GM23338 (cell line): ENCODE measurements around the gene KRTAP10-9. TPM values are rescaled to one million over a fixed set of nuclear protein-coding genes. Genes with fewer than 3 reads are reported as not detected.

Experiments
- ATAC-seq: fragments of 200-7000 bp; cut with Tn5 transposase; 3 replicates; pipeline ENCODE4 v1.9.1; 2020
- DNase-seq: peaks from one replicate; pipeline ENCODE4 v3.0.0-alpha.2; 2015; ENCODE audit warnings: low spot score
- H2AFZ ChIP-seq: fragments of 200-600 bp; sonication (generic); 2 replicates; pipeline ENCODE4 v1.8.0; 2016; ENCODE audit warnings: antibody characterized with exemption, mild to moderate bottlenecking, moderate library complexity
- H3F3A ChIP-seq: fragments of 200-600 bp; sonication (generic); replicated peaks from 2 replicates; pipeline ENCODE4 v1.8.0; 2017; ENCODE audit warnings: antibody characterized with exemption, mixed run types, low read depth
- H3K27ac ChIP-seq: fragments of 200-600 bp; sonication (generic); 2 replicates; pipeline ENCODE4 v1.6.1; 2016; ENCODE audit warnings: low read depth
- H3K27me3 ChIP-seq: fragments of 200-600 bp; sonication (generic); 2 replicates; pipeline ENCODE4 v1.8.0; 2016; ENCODE audit warnings: mild to moderate bottlenecking, mixed run types, moderate library complexity; ENCODE audit not compliant: insufficient read depth
- H3K36me3 ChIP-seq: fragments of 200-600 bp; sonication (generic); 2 replicates; pipeline ENCODE4 v1.8.0; 2016; ENCODE audit warnings: mild to moderate bottlenecking; ENCODE audit not compliant: insufficient read depth
- H3K4me1 ChIP-seq: fragments of 200-600 bp; sonication (generic); 2 replicates; pipeline ENCODE4 v1.8.0; 2016; ENCODE audit warnings: mild to moderate bottlenecking, moderate library complexity; ENCODE audit not compliant: insufficient read depth
- H3K4me2 ChIP-seq: fragments of 200-600 bp; sonication (generic); 2 replicates; pipeline ENCODE4 v1.7.1; 2017; ENCODE audit warnings: mixed run types
- H3K4me3 ChIP-seq: fragments of 200-600 bp; sonication (generic); 2 replicates; pipeline ENCODE4 v1.6.1; 2016; ENCODE audit warnings: mixed run types
- H3K79me2 ChIP-seq: fragments of 200-600 bp; sonication (generic); replicated peaks from 2 replicates; pipeline ENCODE4 v1.8.0; 2017; ENCODE audit warnings: mild to moderate bottlenecking; ENCODE audit not compliant: insufficient read depth
- H3K9me2 ChIP-seq: fragments of 200-600 bp; sonication (generic); 2 replicates; pipeline ENCODE4 v1.8.0; 2017; ENCODE audit not compliant: insufficient read depth
- H4K20me1 ChIP-seq: fragments of 200-600 bp; sonication (generic); replicated peaks from 2 replicates; pipeline ENCODE4 v1.8.0; 2017; ENCODE audit warnings: mild to moderate bottlenecking; ENCODE audit not compliant: insufficient read depth
- H3K27ac Mint-ChIP-seq: 2 replicates; pipeline ENCODE4 v1.8.0; 2020; ENCODE audit warnings: inconsistent platforms, mild to moderate bottlenecking, moderate library complexity, mixed read lengths
- H3K27me3 Mint-ChIP-seq: 3 replicates; pipeline ENCODE4 v1.8.0; 2022; ENCODE audit warnings: low read depth, mild to moderate bottlenecking, moderate library complexity, mixed read lengths, inconsistent platforms; ENCODE audit not compliant: insufficient read depth, poor library complexity
- H3K36me3 Mint-ChIP-seq: 3 replicates; pipeline ENCODE4 v1.8.0; 2021; ENCODE audit warnings: low read depth, mild to moderate bottlenecking, inconsistent platforms, moderate library complexity, mixed read lengths
- H3K4me1 Mint-ChIP-seq: 3 replicates; pipeline ENCODE4 v1.8.0; 2020; ENCODE audit warnings: mild to moderate bottlenecking, inconsistent platforms, mixed read lengths
- H3K4me3 Mint-ChIP-seq: 3 replicates; pipeline ENCODE4 v1.8.0; 2021; ENCODE audit warnings: moderate library complexity, mild to moderate bottlenecking, inconsistent platforms, mixed read lengths
- H3K9me3 Mint-ChIP-seq: 3 replicates; pipeline ENCODE4 v1.8.0; 2020; ENCODE audit warnings: moderate library complexity, mild to moderate bottlenecking, inconsistent platforms, mixed read lengths
- CREB1 ChIP-seq: fragments of 250-450 bp; sonication (Bioruptor Pico); IDR thresholded peaks from 2 replicates; pipeline ENCODE4 v1.5.0; 2020; ENCODE audit warnings: low read depth, mild to moderate bottlenecking, moderate library complexity
- EZH2 ChIP-seq: fragments of 200-600 bp; sonication (generic); IDR thresholded peaks from one replicate; pipeline ENCODE4 v1.8.0; 2017; ENCODE audit warnings: antibody characterized with exemption, mild to moderate bottlenecking, low read depth; ENCODE audit not compliant: unreplicated experiment
- EZH2phosphoT487 ChIP-seq: fragments of 200-600 bp; sonication (generic); IDR thresholded peaks from one replicate; pipeline ENCODE4 v1.8.1; 2018; ENCODE audit warnings: antibody characterized with exemption; ENCODE audit not compliant: unreplicated experiment
- JUNB ChIP-seq: IDR thresholded peaks from one replicate; pipeline ENCODE4 v1.6.1; 2016; ENCODE audit warnings: antibody characterized with exemption; ENCODE audit not compliant: unreplicated experiment
- NANOG ChIP-seq: IDR thresholded peaks from 2 replicates; pipeline ENCODE4 v1.6.1; 2016; ENCODE audit warnings: antibody characterized with exemption, borderline replicate concordance
- POLR2AphosphoS5 ChIP-seq: IDR thresholded peaks from 2 replicates; pipeline ENCODE4 v1.6.1; 2016; ENCODE audit warnings: antibody characterized with exemption, low read depth
- STAT1 ChIP-seq: IDR thresholded peaks from one replicate; pipeline ENCODE4 v1.6.1; 2016; ENCODE audit warnings: antibody characterized with exemption; ENCODE audit not compliant: unreplicated experiment
- ZNF114 ChIP-seq: fragments of 250-450 bp; sonication (Bioruptor Pico); IDR thresholded peaks from 2 replicates; pipeline ENCODE4 v1.5.0; 2020; ENCODE audit warnings: mild to moderate bottlenecking, moderate library complexity
- ZNF331 ChIP-seq: fragments of 250-450 bp; sonication (Bioruptor Pico); IDR thresholded peaks from 2 replicates; pipeline ENCODE4 v1.5.0; 2020; ENCODE audit warnings: low read depth, mild to moderate bottlenecking, moderate library complexity
- polyA plus RNA-seq: library from polyadenylated mRNA; unstranded; fragments of >200 nt; fragmentation: Nextera tagmentation; extraction: Ambion mirVana; gene quantifications from 2 replicates; pipeline ENCODE4 v1.2.1, GENCODE V29; 2016
- total RNA-seq: library from RNA; depleted of rRNA; stranded (reverse); fragments of >200 nt; shearing (Covaris generic); gene quantifications from 2 replicates; pipeline ENCODE4 v1.2.3, GENCODE V29; 2014
- TF ChIP-seq, protein P1 (sequence below): IDR thresholded peaks from 2 replicates; pipeline ENCODE4 v1.6.1; 2016; ENCODE audit warnings: antibody characterized with exemption
- TF ChIP-seq, protein P2 (sequence below): IDR thresholded peaks from one replicate; pipeline ENCODE4 v1.6.1; 2018; ENCODE audit warnings: antibody characterized with exemption; ENCODE audit not compliant: unreplicated experiment
- TF ChIP-seq, protein P3 (sequence below), 2 experiments: fragments of 200-600 bp in 1 of 2; sonication (generic) in 1 of 2; conservative IDR thresholded peaks; 2 replicates each; pipeline versions ENCODE4 v1.5.1 to v1.6.1; 2016 to 2017; ENCODE audit warnings: antibody characterized with exemption in 2 of 2, low read depth in 2 of 2, mild to moderate bottlenecking in 2 of 2, moderate library complexity in 1 of 2
- TF ChIP-seq, protein P4 (sequence below): fragments of 250-450 bp; sonication (Bioruptor Pico); IDR thresholded peaks from 2 replicates; pipeline ENCODE4 v1.5.0; 2020; ENCODE audit warnings: mild to moderate bottlenecking, moderate library complexity

The KRTAP10-9 gene
- total and polyA plus RNA-seq, 2 experiments from 2014 or later = not detected

DNA sequence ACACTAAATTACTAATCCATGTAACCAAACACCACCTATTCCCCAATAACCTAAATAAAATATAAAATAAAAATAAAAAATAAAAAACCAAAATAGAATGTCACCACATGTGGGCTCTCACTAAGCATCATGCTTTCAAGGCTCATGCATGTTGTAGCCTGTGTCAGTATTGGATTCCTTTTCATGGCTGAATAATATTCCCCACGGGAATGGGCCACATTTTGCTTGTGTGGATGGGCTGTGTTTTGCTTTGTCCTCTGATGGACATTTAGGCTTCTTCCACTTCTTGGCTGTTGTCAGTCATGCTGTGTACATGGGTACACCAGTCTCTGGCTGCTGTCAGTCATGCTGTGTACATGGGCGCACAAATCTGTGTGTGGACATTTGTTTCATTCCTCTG is 37.8 kb upstream of the KRTAP10-9 start:
- Mint-ChIP-seq H3K9me3 (no peaks in the 10 kb centered on the region; the same call in 2 of the 3 replicates), H3K27me3 (peaks cover 7% of the 10 kb centered on the region), H3K27ac (no peak overlapping the region), H3K36me3 (no peaks in the 10 kb centered on the region; the same call in 2 of the 3 replicates), H3K4me1 (peaks cover 9% of the 10 kb centered on the region), H3K4me3 (no peak overlapping the region)
- TF ChIP-seq STAT1 (no peak), EZH2phosphoT487 (no peak), JUNB (no peak), EZH2 (no peak), ZNF331 (CRISPR knock-in tag) (no peak), CREB1 (CRISPR knock-in tag) (no peak), ZNF114 (CRISPR knock-in tag) (no peak), POLR2AphosphoS5 (no peak), NANOG (no peak)
- TF ChIP-seq, protein P1, sequence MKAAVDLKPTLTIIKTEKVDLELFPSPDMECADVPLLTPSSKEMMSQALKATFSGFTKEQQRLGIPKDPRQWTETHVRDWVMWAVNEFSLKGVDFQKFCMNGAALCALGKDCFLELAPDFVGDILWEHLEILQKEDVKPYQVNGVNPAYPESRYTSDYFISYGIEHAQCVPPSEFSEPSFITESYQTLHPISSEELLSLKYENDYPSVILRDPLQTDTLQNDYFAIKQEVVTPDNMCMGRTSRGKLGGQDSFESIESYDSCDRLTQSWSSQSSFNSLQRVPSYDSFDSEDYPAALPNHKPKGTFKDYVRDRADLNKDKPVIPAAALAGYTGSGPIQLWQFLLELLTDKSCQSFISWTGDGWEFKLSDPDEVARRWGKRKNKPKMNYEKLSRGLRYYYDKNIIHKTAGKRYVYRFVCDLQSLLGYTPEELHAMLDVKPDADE = no peak
- TF ChIP-seq, protein P2, sequence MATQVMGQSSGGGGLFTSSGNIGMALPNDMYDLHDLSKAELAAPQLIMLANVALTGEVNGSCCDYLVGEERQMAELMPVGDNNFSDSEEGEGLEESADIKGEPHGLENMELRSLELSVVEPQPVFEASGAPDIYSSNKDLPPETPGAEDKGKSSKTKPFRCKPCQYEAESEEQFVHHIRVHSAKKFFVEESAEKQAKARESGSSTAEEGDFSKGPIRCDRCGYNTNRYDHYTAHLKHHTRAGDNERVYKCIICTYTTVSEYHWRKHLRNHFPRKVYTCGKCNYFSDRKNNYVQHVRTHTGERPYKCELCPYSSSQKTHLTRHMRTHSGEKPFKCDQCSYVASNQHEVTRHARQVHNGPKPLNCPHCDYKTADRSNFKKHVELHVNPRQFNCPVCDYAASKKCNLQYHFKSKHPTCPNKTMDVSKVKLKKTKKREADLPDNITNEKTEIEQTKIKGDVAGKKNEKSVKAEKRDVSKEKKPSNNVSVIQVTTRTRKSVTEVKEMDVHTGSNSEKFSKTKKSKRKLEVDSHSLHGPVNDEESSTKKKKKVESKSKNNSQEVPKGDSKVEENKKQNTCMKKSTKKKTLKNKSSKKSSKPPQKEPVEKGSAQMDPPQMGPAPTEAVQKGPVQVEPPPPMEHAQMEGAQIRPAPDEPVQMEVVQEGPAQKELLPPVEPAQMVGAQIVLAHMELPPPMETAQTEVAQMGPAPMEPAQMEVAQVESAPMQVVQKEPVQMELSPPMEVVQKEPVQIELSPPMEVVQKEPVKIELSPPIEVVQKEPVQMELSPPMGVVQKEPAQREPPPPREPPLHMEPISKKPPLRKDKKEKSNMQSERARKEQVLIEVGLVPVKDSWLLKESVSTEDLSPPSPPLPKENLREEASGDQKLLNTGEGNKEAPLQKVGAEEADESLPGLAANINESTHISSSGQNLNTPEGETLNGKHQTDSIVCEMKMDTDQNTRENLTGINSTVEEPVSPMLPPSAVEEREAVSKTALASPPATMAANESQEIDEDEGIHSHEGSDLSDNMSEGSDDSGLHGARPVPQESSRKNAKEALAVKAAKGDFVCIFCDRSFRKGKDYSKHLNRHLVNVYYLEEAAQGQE = no peak
- TF ChIP-seq, protein P3, sequence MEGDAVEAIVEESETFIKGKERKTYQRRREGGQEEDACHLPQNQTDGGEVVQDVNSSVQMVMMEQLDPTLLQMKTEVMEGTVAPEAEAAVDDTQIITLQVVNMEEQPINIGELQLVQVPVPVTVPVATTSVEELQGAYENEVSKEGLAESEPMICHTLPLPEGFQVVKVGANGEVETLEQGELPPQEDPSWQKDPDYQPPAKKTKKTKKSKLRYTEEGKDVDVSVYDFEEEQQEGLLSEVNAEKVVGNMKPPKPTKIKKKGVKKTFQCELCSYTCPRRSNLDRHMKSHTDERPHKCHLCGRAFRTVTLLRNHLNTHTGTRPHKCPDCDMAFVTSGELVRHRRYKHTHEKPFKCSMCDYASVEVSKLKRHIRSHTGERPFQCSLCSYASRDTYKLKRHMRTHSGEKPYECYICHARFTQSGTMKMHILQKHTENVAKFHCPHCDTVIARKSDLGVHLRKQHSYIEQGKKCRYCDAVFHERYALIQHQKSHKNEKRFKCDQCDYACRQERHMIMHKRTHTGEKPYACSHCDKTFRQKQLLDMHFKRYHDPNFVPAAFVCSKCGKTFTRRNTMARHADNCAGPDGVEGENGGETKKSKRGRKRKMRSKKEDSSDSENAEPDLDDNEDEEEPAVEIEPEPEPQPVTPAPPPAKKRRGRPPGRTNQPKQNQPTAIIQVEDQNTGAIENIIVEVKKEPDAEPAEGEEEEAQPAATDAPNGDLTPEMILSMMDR (conservative IDR thresholded peaks at IDR 0.05; ENCODE audit: low read depth in 2 of 2) = no peak
- TF ChIP-seq, protein P4, sequence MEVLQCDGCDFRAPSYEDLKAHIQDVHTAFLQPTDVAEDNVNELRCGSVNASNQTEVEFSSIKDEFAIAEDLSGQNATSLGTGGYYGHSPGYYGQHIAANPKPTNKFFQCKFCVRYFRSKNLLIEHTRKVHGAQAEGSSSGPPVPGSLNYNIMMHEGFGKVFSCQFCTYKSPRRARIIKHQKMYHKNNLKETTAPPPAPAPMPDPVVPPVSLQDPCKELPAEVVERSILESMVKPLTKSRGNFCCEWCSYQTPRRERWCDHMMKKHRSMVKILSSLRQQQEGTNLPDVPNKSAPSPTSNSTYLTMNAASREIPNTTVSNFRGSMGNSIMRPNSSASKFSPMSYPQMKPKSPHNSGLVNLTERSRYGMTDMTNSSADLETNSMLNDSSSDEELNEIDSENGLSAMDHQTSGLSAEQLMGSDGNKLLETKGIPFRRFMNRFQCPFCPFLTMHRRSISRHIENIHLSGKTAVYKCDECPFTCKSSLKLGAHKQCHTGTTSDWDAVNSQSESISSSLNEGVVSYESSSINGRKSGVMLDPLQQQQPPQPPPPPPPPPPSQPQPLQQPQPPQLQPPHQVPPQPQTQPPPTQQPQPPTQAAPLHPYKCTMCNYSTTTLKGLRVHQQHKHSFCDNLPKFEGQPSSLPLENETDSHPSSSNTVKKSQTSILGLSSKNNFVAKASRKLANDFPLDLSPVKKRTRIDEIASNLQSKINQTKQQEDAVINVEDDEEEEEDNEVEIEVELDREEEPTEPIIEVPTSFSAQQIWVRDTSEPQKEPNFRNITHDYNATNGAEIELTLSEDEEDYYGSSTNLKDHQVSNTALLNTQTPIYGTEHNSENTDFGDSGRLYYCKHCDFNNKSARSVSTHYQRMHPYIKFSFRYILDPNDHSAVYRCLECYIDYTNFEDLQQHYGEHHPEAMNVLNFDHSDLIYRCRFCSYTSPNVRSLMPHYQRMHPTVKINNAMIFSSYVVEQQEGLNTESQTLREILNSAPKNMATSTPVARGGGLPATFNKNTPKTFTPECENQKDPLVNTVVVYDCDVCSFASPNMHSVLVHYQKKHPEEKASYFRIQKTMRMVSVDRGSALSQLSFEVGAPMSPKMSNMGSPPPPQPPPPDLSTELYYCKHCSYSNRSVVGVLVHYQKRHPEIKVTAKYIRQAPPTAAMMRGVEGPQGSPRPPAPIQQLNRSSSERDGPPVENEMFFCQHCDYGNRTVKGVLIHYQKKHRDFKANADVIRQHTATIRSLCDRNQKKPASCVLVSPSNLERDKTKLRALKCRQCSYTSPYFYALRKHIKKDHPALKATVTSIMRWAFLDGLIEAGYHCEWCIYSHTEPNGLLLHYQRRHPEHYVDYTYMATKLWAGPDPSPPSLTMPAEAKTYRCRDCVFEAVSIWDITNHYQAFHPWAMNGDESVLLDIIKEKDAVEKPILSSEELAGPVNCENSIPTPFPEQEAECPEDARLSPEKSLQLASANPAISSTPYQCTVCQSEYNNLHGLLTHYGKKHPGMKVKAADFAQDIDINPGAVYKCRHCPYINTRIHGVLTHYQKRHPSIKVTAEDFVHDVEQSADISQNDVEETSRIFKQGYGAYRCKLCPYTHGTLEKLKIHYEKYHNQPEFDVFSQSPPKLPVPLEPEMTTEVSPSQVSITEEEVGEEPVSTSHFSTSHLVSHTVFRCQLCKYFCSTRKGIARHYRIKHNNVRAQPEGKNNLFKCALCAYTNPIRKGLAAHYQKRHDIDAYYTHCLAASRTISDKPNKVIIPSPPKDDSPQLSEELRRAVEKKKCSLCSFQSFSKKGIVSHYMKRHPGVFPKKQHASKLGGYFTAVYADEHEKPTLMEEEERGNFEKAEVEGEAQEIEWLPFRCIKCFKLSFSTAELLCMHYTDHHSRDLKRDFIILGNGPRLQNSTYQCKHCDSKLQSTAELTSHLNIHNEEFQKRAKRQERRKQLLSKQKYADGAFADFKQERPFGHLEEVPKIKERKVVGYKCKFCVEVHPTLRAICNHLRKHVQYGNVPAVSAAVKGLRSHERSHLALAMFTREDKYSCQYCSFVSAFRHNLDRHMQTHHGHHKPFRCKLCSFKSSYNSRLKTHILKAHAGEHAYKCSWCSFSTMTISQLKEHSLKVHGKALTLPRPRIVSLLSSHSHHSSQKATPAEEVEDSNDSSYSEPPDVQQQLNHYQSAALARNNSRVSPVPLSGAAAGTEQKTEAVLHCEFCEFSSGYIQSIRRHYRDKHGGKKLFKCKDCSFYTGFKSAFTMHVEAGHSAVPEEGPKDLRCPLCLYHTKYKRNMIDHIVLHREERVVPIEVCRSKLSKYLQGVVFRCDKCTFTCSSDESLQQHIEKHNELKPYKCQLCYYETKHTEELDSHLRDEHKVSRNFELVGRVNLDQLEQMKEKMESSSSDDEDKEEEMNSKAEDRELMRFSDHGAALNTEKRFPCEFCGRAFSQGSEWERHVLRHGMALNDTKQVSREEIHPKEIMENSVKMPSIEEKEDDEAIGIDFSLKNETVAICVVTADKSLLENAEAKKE = no peak
- Histone ChIP-seq H3K9me2 (no peaks in the 10 kb centered on the region), H3K79me2 (no peaks in the 10 kb centered on the region), H3F3A (0 out of 2 replicates have a peak, but pooled peaks cover 4% of the 10 kb centered on the region), H3K27ac (no peak overlapping the region), H3K4me3 (no peak overlapping the region), H3K27me3 (no peaks in the 10 kb centered on the region), H4K20me1 (no peaks in the 10 kb centered on the region), H3K4me1 (peaks cover 13% of the 10 kb centered on the region), H3K36me3 (no peaks in the 10 kb centered on the region), H2AFZ (no peak overlapping the region), H3K4me2 (no peak overlapping the region)
- DNase-seq (no peak), ATAC-seq (no peak)
